ENCODE results near the gene DENND4A. TPM values are rescaled to one million over a fixed set of nuclear protein-coding genes. Genes with fewer than 3 reads are reported as not detected.

The DENND4A gene
- total RNA-seq, 1 experiment from 2014 or later, result 14.4 TPM

- DNase-seq (ENCODE audit: low read depth, low spot score) (no peak), ATAC-seq (no peak)
- TF ChIP-seq REST (IDR thresholded peaks at IDR 0.05; ENCODE audit: insufficient read depth in 1 of 2, low read depth in 2 of 2, low read length in 1 of 2) (no peak), SIN3A (IDR thresholded peaks at IDR 0.05; ENCODE audit: borderline replicate concordance, insufficient read depth, low read depth, low read length) (no peak), TCF7L2 (IDR thresholded peaks at IDR 0.05; ENCODE audit: low read depth, low read length) (no peak), POLR2AphosphoS5 (IDR thresholded peaks at IDR 0.05; ENCODE audit: low read depth, low read length) (no peak)
- TF ChIP-seq, protein P1, sequence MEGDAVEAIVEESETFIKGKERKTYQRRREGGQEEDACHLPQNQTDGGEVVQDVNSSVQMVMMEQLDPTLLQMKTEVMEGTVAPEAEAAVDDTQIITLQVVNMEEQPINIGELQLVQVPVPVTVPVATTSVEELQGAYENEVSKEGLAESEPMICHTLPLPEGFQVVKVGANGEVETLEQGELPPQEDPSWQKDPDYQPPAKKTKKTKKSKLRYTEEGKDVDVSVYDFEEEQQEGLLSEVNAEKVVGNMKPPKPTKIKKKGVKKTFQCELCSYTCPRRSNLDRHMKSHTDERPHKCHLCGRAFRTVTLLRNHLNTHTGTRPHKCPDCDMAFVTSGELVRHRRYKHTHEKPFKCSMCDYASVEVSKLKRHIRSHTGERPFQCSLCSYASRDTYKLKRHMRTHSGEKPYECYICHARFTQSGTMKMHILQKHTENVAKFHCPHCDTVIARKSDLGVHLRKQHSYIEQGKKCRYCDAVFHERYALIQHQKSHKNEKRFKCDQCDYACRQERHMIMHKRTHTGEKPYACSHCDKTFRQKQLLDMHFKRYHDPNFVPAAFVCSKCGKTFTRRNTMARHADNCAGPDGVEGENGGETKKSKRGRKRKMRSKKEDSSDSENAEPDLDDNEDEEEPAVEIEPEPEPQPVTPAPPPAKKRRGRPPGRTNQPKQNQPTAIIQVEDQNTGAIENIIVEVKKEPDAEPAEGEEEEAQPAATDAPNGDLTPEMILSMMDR (IDR thresholded peaks at IDR 0.05), result no peak
- no peaks in the 10 kb centered on the region for H3K9me3 ChIP-seq (ENCODE audit: control insufficient read depth, insufficient read depth, low read depth, low read length)
- CTCF ChIA-PET, result interaction anchor here (0.9 kb wide), 1 partner anchor 35 kb away, joined by 3 read pairs; no protein-coding TSS in a partner anchor
- peaks cover 13% of the 10 kb centered on the region for H3K4me1 ChIP-seq (ENCODE audit: control insufficient read depth, insufficient read depth, low read length)
- in situ Hi-C loops (cut with HindIII; ENCODE audit: low pct_unique_long_range_greater_than_20kb, low sequenced_read_pairs) (no loop called here), intact Hi-C loops (cut with micrococcal nuclease; ENCODE audit: unreplicated experiment) (loop anchor here (10.0 kb wide), 1 partner anchor 194 kb away; no protein-coding TSS in a partner anchor)
- H3K36me3 ChIP-seq (ENCODE audit: control insufficient read depth, insufficient read depth, low read length), result no peaks in the 10 kb centered on the region
- H3K27ac ChIP-seq (ENCODE audit: low read length), result no peak overlapping the region
- POLR2A ChIA-PET, result no interaction called here
- no peaks in the 10 kb centered on the region for H3K27me3 ChIP-seq (ENCODE audit: control insufficient read depth, insufficient read depth, low read length)
- H3K4me3 ChIP-seq (ENCODE audit: low read depth in 2 of 2, low read length in 2 of 2), result no peak overlapping the region
- BruUV-seq (replicated peaks), result no TSS peak
These were observed 36.5 kb upstream of the DENND4A start for GRCh38 chr15:65828585-65828984.

DNA sequence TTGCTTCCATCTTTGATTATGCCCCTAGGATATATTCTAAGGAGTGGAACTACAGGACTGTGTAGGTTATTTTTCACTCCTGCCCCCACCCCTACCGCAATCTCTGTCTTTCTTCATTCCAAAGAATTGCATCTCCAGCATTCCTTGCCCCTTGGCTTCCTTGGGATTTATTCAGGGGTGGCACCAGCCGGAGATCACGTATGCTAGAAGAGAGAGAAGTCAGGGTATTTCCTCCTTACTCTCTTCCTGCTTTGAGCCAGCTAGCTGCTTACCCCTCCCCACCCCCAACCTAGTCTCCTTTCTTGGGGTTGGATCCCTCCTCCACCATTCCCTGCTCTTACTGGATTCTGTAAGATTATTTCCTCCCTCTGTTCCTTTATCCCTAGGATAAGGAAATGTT lies 35.0 kb upstream of the DENND4A start:
- CTCF ChIA-PET, result no interaction called here
- intact Hi-C loops (cut with micrococcal nuclease; ENCODE audit: unreplicated experiment), result loop anchor here (10.0 kb wide), 1 partner anchor 192 kb away; no protein-coding TSS in a partner anchor
- Histone ChIP-seq H3K27ac (ENCODE audit: low read length) (no peak overlapping the region), H3K36me3 (ENCODE audit: control insufficient read depth, insufficient read depth, low read length) (no peaks in the 10 kb centered on the region), H3K4me1 (ENCODE audit: control insufficient read depth, insufficient read depth, low read length) (peaks cover under 1% of the 10 kb centered on the region; the same call in 1 of the 2 replicates), H3K4me3 (ENCODE audit: low read depth in 2 of 2, low read length in 2 of 2) (no peak overlapping the region), H3K27me3 (ENCODE audit: control insufficient read depth, insufficient read depth, low read length) (no peaks in the 10 kb centered on the region), H3K9me3 (ENCODE audit: control insufficient read depth, insufficient read depth, low read depth, low read length) (no peaks in the 10 kb centered on the region)
- DNase-seq (ENCODE audit: low read depth, low spot score), result no peak
- BruUV-seq (replicated peaks), result no TSS peak
- TF ChIP-seq, protein P1 (IDR thresholded peaks at IDR 0.05), result no peak
- TF ChIP-seq SIN3A (IDR thresholded peaks at IDR 0.05; ENCODE audit: borderline replicate concordance, insufficient read depth, low read depth, low read length), result no peak
- TF ChIP-seq POLR2AphosphoS5 (IDR thresholded peaks at IDR 0.05; ENCODE audit: low read depth, low read length), result no peak
- TF ChIP-seq REST (IDR thresholded peaks at IDR 0.05; ENCODE audit: insufficient read depth in 1 of 2, low read depth in 2 of 2, low read length in 1 of 2), result no peak
- TF ChIP-seq TCF7L2 (IDR thresholded peaks at IDR 0.05; ENCODE audit: low read depth, low read length), result no peak
- ATAC-seq, result no peak
- POLR2A ChIA-PET, result interaction anchor here (0.7 kb wide), 1 partner anchor 10 kb away, joined by 3 read pairs; no protein-coding TSS in a partner anchor
- in situ Hi-C loops (cut with HindIII; ENCODE audit: low pct_unique_long_range_greater_than_20kb, low sequenced_read_pairs), result no loop called here

All from Panc1 (cell line).